ENCODE results near the gene ASB10.

- TF ChIP-seq POLR2A (IDR thresholded peaks at IDR 0.05; ENCODE audit: low read length) = no peak
- TF ChIP-seq GATA1 (IDR thresholded peaks at IDR 0.05; ENCODE audit: low read depth, low read length) = no peak
Measured at GRCh38 chr7:151181011-151181431, 6.0 kb downstream of the ASB10 start.

Measured in erythroblast (primary cell).